AG04449 (cell line): ENCODE data around the gene SLC34A3.

Source experiments
- CTCF ChIA-PET: fragments of 350-600 bp; formaldehyde crosslinking; extraction: SDS; loops from one replicate; lab custom pipeline; 2021; ENCODE audit warnings: antibody characterized with exemption; lab: Yijun Ruan, JAX
- POLR2A ChIA-PET: fragments of 400-600, 350-600 bp; formaldehyde crosslinking; extraction: SDS; loops from one replicate; lab custom pipeline; 2020; ENCODE audit warnings: antibody characterized with exemption, inconsistent platforms; lab: Yijun Ruan, JAX
- DNase-seq: peaks from one replicate; pipeline ENCODE4 v3.0.0-alpha.2; 2010; ENCODE audit warnings: low read depth, low spot score
- H3K4me3 ChIP-seq: 2 replicates; pipeline ENCODE4 v1.5.1; 2011; ENCODE audit warnings: low read depth, mild to moderate bottlenecking, control low read depth, low read length
- TF ChIP-seq, protein P1 (sequence below): IDR thresholded peaks from one replicate; pipeline ENCODE4 v1.5.1; 2011; ENCODE audit warnings: mild to moderate bottlenecking, moderate library complexity, low read length, control low read depth, inconsistent platforms; ENCODE audit not compliant: insufficient read depth; ENCODE audit errors: missing control alignments

The SLC34A3 gene

DNA sequence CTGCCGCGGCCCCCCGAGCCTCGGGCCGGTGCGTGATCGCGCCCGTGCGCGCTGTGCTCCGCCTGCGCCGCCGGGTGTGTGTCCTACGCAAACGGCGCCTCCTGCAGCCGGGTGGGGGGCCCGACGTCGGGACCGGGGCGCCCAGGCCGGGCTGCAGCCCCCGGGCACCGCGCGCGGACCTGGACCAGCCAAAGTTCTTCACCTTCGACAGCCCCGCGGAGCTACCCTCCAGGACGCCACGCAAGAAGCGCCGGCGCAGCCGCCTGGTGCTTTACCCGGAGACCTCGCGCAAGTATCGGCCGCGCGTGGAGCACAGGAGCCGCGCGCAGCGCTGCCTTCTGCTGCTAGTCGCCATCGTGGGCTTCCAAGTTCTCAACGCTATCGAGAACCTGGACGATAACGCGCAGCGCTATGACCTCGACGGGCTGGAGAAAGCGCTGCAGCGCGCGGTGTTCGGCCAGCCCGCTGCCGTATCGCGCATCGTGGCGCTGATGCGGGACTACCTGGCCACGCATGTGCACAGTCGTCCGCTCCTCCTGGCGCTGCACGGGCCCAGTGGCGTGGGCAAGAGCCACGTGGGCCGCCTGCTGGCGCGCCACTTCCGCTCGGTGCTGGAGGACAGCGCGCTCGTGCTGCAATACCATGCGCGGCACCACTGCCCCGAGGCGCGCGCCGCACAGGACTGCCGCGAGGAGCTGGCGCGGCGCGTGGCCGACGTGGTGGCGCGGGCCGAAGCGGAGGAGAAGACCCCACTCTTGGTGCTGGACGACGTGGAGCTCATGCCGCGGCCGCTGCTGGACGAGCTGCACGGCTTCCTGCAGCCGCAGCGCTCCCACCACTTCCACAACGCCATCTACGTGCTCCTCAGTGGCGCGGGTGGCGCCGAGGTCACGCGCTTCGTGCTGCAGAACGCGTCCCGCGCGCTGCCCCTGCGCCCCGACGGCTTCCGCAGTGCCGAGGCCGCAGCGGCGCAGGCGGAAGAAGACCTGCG, 48.3 kb downstream of the SLC34A3 start:
- ChIA-PET CTCF (interaction anchor here (1.4 kb wide), 1 partner anchor 15 kb away, joined by 5 read pairs; no protein-coding TSS in a partner anchor), POLR2A (interaction anchor here (1.2 kb wide), 1 partner anchor 38 kb away, joined by 3 read pairs; the partner anchor contains the start of gene TUBB4B)
- H3K4me3 ChIP-seq, result peak overlapping the region; percentile 63

DNA sequence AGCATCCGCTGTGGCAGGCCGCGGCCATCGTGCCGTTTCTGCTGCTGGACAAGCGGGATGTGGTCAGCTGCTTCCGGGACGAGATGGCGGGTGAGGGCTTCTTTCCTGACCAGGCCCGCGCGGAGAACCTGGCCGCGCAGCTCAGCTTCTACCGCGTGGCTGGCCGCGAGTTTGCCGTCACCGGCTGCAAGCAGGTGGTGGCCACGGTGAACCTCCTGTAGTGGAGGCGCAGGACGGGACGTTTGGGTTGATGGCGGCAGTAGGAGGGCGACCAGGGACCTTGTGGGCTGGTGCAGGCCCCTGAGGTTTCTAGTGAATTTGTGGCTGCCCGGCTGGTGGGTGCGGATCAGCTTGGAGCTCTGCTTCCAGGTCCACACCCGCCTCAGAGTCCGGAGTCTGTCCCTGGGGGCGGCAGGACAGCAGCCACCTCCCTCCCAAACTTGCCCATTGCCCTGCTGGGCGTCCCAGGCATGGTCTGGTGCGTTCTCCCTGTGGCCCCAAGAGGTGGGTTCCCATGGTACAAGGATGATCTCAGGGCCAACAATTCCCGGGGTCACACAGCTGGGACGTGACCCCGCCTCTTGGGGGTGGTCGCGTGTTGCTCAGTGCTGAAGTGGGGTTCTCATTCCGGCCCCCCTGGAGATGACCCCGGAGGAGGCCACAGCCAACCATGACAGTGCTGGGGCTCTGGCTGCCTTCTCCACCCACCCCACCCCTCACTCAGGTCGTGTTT, 49.2 kb downstream of the SLC34A3 start:
- TF ChIP-seq, protein P1, sequence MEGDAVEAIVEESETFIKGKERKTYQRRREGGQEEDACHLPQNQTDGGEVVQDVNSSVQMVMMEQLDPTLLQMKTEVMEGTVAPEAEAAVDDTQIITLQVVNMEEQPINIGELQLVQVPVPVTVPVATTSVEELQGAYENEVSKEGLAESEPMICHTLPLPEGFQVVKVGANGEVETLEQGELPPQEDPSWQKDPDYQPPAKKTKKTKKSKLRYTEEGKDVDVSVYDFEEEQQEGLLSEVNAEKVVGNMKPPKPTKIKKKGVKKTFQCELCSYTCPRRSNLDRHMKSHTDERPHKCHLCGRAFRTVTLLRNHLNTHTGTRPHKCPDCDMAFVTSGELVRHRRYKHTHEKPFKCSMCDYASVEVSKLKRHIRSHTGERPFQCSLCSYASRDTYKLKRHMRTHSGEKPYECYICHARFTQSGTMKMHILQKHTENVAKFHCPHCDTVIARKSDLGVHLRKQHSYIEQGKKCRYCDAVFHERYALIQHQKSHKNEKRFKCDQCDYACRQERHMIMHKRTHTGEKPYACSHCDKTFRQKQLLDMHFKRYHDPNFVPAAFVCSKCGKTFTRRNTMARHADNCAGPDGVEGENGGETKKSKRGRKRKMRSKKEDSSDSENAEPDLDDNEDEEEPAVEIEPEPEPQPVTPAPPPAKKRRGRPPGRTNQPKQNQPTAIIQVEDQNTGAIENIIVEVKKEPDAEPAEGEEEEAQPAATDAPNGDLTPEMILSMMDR, result no peak
- H3K4me3 ChIP-seq, result no peak overlapping the region
- no peak for DNase-seq
- POLR2A ChIA-PET, result interaction anchor here (1.2 kb wide), 1 partner anchor 39 kb away, joined by 3 read pairs; the partner anchor contains the start of gene TUBB4B
- CTCF ChIA-PET, result interaction anchor here (1.4 kb wide), 1 partner anchor 14 kb away, joined by 5 read pairs; no protein-coding TSS in a partner anchor

More for the DNA sequence above, 48.3 kb downstream of the SLC34A3 start:
- TF ChIP-seq, protein P1, result no peak
- DNase-seq, result no peak

DNA sequence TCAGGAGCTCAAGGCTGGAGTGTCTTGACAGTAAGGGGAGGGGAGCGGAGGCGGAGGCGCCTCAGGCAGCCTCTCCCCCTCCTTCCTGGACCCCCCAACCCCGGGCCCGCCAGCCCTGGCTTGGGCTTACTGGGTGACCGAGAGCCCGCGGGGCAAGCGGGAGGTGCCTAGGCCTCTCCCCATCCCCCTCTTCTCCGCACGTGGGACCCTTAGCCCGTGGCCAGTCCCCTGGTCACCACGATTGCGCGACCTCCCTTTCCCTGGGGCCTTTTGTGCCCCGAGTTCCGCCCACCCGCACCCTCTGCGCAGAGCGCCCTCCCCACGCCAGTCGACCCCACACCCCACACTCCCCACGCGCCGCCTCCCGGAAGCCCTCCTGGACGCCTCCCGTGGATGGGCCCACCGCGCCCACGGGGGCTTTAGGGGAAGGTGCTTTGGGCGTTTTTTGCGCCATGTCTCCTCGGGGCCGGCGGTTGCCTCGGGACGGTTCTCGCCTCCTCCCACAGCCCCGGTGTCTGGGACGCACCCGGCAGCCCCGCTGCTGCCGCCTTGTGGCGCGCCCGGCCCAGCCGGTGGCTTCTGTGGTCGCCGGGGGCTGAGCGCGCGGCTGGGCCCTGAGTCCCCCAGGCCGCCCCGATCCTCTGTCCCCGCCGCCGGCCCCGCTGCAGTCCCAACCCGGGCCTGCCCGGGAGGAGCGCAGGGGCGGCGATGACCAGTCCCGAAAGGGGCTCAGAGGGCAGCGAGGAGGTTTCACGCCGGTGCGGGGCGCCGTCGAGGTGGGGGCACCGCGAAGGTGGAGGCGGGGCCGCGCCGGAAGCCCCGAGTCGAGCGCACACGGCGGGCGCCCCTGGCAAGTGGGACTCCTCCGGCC, 50.0 kb downstream of the SLC34A3 start:
- CTCF ChIA-PET, result interaction anchor here (1.4 kb wide), 1 partner anchor 14 kb away, joined by 5 read pairs; no protein-coding TSS in a partner anchor
- TF ChIP-seq, protein P1, result peak; percentile 54
- no peak overlapping the region for H3K4me3 ChIP-seq
- DNase-seq, result no peak
- POLR2A ChIA-PET, result no interaction called here

DNA sequence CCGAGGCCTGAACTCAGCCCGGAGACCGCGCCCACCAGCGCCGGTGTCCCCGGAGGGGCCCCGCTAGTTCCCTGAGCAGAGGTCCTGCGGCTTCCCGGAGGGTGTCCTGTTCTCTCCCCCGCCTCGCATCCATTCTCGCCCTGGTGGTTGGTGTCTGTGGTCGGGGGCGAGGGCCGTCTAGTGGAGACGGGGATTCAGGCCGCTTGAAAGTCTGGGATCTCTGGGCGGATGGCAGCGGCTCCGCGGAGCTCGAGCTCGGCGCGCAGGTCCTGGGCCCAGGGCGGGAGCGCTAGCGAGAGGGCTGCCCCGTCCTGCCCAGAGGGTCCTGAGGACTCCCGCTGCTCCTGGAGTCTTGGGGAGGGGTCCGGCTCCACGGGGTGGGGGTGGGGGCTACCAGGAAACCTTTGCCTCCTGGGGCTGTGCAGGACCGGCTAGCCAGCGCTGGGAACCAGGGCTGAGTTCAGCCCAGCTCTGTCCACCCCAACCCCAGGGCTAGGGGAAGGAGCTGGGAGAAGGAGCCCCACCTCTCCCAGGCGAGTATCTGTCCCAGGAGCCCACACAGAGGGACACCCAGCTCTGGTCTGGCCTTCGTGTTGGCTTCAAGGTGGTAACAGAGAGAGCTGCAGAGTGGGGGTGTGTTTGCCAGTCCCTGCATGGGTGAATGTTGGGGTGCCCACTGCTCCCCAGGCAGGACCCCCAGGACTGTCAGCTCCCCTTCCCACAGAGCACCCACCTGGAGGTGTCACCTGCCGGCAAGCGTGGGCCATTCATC, 50.8 kb downstream of the SLC34A3 start:
- ChIA-PET POLR2A (no interaction called here), CTCF (interaction anchor here (0.6 to 2.1 kb wide), 4 partner anchors 12 to 245 kb away, joined by 3 to 10 read pairs (median 4); no protein-coding TSS in a partner anchor)
- no peak for DNase-seq
- H3K4me3 ChIP-seq, result no peak overlapping the region
- TF ChIP-seq, protein P1, result no peak
